GM18907 (cell line): ENCODE results near the gene ORAI3.

Experiments used
- ATAC-seq: cut with Tn5 transposase; IDR thresholded peaks from one replicate; pipeline ENCODE4 v1.9.1; 2021; ENCODE audit warnings: mild to moderate bottlenecking, moderate library complexity; ENCODE audit not compliant: unreplicated experiment

Gene ORAI3

DNA sequence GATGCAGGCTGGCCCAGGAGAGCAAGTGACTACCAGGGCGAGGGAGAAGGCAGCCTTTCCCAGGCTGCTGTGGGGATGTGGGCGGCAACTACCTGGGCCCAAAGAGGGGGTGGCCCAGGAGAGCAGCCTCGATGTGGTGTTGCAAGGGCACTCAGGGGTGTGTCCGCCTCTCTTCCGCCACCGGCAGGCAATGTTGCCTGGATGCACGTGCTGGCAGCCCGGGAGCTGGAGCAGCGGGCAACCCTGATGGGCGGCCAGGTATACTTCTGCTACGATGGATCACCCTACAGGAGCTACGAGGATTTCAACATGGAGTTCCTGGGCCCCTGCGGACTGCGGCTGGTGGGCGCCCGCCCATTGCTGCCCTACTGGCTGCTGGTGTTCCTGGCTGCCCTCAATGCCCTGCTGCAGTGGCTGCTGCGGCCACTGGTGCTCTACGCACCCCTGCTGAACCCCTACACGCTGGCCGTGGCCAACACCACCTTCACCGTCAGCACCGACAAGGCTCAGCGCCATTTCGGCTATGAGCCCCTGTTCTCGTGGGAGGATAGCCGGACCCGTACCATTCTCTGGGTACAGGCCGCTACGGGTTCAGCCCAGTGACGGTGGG lies 38.8 kb downstream of the ORAI3 start:
- no peak for ATAC-seq

GRCh38 chr16:30989469-30990047 lies 40.7 kb downstream of the ORAI3 start:
- no peak for ATAC-seq

DNA sequence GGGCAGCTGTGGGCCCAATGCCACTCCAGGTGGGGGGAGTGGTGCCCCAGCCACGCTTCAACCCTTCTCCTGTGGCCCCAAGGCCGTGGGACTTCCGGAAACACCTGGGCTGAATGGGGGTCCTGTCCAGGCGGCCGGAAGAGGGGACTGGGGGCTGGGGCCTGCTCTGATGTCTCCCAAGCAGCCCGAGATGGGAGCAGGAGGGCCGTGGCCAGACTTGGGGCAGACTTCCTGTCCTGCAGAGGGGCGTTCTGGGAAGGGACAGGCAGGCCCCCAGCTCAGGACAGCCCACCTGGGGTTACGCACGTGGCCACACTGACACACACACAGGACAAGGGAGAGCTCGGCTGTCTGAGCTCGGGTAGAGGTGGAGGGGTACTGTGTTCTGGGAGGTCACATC lies 41.2 kb downstream of the ORAI3 start:
- ATAC-seq: no peak

GRCh38 chr16:30991052-30991451 lies 42.2 kb downstream of the ORAI3 start:
- ATAC-seq: no peak

GRCh38 chr16:30992276-30992780 lies 43.5 kb downstream of the ORAI3 start:
- ATAC-seq: no peak

DNA sequence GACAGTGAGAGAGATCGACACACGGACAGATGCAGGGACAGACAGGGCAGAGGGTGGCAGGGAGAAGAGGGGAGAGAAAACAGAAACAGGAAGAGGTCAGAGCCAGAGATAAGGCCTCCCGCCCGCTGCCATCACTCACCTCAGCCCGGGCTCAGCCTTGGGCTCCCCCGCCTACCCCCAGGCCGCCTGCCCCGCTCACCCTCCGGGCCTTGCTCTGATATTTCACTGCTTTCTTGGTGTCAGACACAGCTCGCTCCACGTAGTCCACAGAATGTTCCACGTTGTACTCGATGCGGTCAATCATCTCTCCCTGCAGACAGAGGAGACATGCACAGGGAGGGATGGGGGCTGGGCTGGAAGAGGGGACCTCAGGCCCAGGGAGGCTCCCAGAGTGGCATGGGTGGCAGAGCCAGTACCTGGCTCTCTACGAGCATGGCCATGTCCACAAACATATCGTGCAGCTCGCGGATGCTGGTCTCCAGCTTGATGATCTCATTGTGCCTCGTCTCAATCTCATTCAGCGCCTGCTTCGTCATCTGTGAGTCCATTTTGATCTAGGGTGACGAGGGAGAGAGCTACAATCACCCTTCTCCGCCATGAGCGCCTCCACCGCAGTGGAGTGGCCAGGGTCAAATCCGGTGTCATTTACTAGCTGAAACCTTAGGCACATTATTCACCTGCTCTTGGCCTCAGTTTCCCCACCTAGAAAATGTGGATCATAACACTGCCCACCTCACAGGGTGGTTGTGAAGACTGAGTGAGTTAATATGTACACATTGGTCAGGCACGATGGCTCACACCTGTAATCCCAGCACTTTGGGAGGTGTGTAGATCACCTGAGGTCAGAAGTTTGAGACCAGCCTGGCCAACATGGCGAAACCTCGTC lies 44.3 kb downstream of the ORAI3 start:
- ATAC-seq: no peak

DNA sequence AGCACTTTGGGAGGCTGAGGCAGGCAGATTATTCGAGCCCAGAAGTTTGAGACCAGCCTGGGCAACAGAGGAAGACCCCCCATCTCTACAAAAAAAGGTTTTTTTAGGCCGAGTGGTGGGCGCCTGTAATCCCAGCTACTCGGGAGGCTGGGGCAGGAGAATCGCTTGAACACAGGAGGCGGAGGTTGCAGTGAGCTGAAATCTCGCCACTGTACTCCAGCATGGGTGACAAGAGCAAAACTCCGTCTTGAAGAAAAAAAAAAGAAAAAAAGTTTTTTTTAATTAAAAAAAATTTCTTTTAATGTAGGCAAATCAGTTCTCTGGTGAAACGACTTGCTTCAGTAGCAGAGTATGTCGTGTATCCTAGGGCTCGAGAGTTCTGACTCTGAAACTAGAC lies 47.1 kb downstream of the ORAI3 start:
- ATAC-seq: no peak

DNA sequence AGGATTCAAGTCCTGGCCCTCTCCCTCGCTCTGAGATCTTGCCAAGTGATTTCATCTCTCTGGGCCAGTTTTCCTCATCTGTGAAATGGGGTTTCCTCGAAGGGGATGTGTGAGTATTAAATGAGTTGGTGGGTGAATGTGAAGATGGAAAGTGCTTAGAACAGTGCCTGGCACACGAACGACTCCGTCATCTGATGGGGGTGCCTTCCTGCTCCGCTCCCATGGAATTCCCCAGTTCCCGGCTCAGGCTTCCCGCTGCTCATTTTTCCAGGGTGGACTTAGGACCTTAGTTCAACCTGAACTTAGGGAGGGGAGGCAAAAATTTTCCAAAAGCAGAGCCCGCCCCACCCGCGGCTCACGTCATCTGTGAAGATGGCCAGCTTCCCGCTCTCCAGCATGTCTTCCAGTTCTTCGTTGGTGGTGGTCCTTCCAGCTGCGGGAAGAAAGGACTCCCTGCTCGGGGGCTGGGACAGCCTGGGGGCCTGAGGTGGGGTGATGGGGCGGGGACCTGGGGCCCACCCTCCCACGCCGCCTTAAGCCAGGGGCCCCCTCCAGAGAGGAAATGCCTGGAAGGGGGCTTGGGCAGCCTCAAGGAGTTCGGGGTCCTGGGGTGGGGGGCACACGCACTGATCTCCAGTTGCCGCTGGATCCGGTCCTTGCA lies 47.6 kb downstream of the ORAI3 start:
- no peak for ATAC-seq

GRCh38 chr16:30996985-30997724 lies 48.3 kb downstream of the ORAI3 start:
- peak; percentile 78 for ATAC-seq

DNA sequence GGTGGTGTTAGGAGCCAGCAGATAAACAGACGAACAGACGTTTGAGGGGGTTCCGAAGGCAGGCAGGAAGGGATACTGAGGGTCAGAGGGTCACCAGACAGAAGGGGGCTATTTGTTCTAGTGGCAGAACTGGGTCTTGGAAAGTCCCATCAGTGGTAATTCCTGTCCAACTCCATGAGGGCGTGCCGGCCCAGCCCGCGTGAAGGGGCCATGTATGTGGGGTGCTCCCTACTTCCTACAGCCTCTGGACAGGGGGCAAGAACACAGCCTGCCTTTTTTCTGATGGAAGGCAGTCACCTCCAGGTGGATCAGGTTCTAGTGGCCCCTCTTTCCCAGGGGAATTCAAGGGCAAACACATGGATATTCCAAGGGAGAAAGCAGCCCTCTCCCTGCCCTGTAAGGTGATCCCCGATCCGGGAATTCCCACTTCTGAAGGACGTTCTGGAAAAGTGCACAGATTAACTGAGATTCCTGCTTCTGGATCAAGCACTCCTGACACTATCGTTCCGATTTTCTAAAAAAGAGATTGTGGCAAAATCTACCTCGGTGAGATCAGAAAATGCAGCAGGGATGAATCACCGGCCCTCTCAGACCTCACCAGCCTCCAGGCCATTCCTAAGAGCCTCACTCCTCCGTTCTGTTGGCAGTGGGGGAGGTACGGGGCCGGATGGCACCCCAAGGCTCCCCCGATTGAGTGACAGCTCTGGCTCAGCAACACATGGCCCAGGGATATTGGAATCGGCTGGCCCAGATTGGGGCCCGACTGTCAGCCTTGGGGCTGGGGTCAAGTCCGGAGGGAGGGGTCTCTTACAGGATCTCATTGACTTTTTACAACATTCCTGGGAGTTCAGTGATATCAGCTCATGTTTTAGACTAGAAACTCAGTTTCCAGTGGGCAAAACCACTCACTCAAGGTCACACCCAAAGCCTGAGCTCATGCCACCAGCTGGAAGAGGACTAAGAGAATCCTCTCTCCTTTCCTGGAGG lies 49.1 kb downstream of the ORAI3 start:
- no peak for ATAC-seq

DNA sequence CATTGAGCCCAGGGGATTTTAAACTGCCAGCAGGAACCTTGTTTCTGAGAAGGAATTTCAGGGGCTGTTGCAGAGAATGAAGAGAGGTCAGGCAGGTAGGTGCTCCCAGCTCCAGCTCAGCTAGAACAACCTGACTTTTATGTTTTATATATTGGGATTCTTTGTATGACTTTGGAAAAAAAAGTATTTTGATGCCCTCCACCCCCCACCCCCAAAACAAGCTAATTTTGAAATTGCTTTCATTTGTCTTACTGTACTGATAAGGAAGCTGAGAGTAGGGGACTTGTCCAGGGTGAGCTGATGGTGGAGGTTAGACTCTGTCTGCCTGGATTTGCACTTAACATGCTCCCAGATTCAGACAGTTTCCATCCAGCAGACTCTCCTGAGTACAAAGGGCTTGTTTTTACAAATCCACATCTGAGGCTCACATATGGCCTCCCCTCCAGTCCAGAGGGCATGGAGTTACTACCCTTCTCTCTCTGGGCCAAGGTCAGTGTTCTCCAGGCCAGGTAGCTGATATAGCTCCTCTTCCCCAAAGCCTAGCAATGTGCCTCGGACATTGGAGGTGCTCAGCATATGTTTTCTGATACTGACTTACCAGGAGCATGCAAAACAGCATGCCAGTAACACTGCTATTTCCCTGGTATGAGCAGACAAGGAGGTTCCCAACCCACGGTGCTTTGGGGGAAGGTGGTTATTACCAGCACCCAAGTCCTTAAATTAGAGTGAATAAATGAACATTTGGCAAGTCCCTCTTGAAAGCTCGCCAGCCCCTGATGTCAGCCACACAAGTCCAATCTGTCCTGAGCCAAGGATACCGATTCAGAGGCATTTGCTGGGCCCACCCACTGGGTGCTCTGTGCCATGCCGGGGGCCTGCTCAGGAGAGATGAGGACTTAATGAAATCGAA lies 50.2 kb downstream of the ORAI3 start:
- ATAC-seq: no peak

- ATAC-seq: no peak
Observed at GRCh38 chr16:31000671-31001382, 52.0 kb downstream of the ORAI3 start.

DNA sequence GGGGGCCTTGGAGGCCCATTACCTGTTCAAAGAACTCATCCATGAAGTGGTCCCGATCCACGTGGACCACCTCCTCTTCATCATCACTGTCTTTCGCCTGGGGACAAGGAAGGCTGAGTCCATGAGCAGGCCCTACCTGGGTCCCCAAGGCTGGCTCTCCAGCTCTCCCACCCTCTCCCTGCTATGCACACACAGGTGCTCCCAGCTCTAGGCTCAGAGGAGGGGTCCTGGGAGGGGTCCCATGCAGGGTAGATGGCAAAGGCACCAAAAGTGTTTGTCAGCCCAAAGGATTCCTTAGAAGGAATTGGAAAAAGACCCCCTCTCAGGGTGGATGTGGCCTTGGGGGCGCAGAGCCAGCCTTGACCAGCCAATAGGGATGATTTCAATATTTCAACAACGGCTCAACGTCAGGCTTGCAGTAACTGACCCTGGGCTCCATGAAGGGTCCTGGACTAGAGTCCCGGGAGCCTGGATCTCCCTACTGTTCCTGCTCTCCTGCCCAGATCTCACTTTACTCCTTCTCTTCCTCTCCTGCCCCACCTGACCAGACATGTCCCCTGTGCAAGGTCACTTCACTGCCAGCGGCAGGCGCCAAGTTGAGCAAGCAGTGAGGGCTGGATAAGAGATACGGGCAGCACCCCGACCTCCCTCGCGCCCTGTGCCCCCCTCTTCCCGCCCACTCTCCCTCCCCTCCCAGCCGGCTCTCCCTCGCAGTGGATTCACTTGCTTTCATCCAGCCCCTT lies 52.8 kb downstream of the ORAI3 start:
- no peak for ATAC-seq

DNA sequence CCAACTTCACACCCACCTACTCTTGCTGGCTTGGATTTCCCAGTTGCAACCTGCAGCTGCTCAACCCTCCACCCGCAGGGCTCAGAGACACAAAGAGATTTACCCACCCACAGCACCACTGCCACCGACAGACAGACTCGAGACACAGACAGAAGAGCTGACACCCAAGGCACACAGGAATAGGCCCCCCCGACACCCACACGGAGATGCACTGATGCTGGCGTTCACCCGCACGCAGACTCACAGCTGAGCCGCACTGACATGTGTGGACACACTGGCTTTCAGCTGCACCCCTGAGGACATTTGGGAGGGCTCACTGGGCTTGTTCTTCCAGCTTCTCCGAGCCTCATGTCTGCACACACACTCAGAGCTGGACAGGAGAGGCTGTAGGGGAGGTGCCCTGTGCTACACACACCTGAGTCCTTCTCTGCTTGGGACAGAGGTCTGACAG lies 53.4 kb downstream of the ORAI3 start:
- no peak for ATAC-seq

DNA sequence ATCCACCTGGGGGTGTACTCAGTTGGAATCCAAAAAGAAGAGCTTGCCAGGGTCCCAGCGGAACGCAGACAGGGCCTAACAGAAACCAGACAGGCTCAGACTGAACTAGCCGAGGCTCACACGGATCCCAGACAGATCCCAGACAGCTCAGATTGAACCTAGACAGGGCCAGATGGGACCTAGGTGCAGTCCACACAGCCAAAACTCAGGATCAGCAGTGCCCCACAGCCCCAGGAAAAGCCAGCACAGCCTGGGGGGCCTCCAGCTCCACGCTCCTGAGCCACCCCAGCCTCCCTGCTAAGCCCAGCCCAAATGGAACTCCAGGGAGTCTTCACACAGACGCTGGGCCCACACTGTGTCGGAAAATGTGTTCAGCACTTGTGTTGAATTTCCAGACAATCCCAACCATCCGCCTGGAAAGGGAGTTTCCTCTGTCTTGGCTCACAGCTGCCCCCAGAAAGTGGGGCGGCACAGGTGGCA lies 54.0 kb downstream of the ORAI3 start:
- no peak for ATAC-seq

DNA sequence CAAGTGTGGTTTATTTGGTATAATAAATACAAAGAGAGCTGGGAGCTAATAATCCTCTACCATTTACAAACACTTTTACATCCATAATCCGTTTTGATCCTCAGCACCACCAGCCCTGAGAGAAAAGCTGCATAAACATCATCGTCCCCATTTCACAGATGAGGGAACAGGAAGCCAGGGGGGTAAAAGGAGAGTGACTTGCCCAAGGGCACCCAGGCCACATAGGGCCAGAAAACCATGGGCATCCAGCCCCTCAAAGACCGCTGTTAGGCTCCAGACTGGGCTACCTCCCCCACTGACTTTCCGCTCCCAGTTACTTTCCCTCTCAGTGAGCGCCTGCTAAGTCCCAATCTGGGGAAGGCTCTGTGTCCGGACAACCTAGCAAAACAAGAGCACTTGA lies 54.9 kb downstream of the ORAI3 start:
- no peak for ATAC-seq
